Liver (tissue), 9 donors: ENCODE data around the gene PKHD1. TPM values are rescaled to one million over a fixed set of nuclear protein-coding genes. Genes with fewer than 3 reads are reported as not detected.

Source experiments
- DNase-seq: peaks from one replicate; pipeline ENCODE4 v3.0.0-alpha.2; 2017; ENCODE audit warnings: low spot score
- H3K27ac ChIP-seq, 2 donors: one replicate each; pipeline ENCODE4 v1.7.0; 2013; ENCODE audit warnings: inconsistent platforms in 2 of 2, low read length in 2 of 2, control low read depth in 1 of 2, low read depth in 1 of 2, mild to moderate bottlenecking in 1 of 2
- H3K27me3 ChIP-seq, 4 donors: one replicate each; pipeline versions ENCODE4 v1.6.1 to v1.7.0; 2013; ENCODE audit warnings: low read length in 3 of 4, inconsistent platforms in 1 of 4, mild to moderate bottlenecking in 1 of 4, moderate library complexity in 1 of 4; ENCODE audit not compliant: control insufficient read depth in 4 of 4, insufficient read depth in 4 of 4
- H3K36me3 ChIP-seq, 4 donors: one replicate each; pipeline versions ENCODE4 v1.6.1 to v1.7.0; 2013; ENCODE audit warnings: low read length in 3 of 4, mild to moderate bottlenecking in 3 of 4, low read depth in 1 of 4, moderate library complexity in 1 of 4; ENCODE audit not compliant: control insufficient read depth in 4 of 4, insufficient read depth in 3 of 4
- H3K4me1 ChIP-seq, 4 donors: one replicate each; pipeline versions ENCODE4 v1.6.1 to v1.7.0; 2013; ENCODE audit warnings: low read length in 3 of 4, mild to moderate bottlenecking in 3 of 4, moderate library complexity in 1 of 4; ENCODE audit not compliant: control insufficient read depth in 4 of 4, insufficient read depth in 4 of 4
- H3K4me3 ChIP-seq, 3 donors: one replicate each; pipeline versions ENCODE4 v1.6.1 to v1.7.0; 2013; ENCODE audit warnings: low read length in 3 of 3, control low read depth in 1 of 3, low read depth in 1 of 3, mild to moderate bottlenecking in 1 of 3
- H3K9ac ChIP-seq, 2 donors: one replicate each; pipeline ENCODE4 v1.7.0; 2013; ENCODE audit warnings: low read length in 2 of 2, mild to moderate bottlenecking in 2 of 2, moderate library complexity in 2 of 2, control low read depth in 1 of 2, low read depth in 1 of 2
- H3K9me3 ChIP-seq, 4 donors: one replicate each; pipeline versions ENCODE4 v1.6.1 to v1.7.0; 2013; ENCODE audit warnings: low read length in 3 of 4; ENCODE audit not compliant: control insufficient read depth in 4 of 4
- EGR1 ChIP-seq, 2 donors: IDR thresholded peaks; 2 replicates each; pipeline ENCODE4 v1.6.1; 2016 to 2018; ENCODE audit warnings: antibody characterized with exemption in 2 of 2, low read depth in 2 of 2
- FOXA1 ChIP-seq: IDR thresholded peaks from 2 replicates; pipeline ENCODE4 v1.6.1; 2016; ENCODE audit warnings: antibody characterized with exemption
- FOXA2 ChIP-seq: IDR thresholded peaks from 2 replicates; pipeline ENCODE4 v1.6.1; 2016; ENCODE audit warnings: antibody characterized with exemption
- GABPA ChIP-seq, 2 donors: IDR thresholded peaks in 1 of 2; conservative IDR thresholded peaks in 1 of 2; 2 replicates each; pipeline ENCODE4 v1.6.1; 2016; ENCODE audit warnings: antibody characterized with exemption in 2 of 2, mild to moderate bottlenecking in 1 of 2, moderate library complexity in 1 of 2
- HNF4A ChIP-seq, 2 donors: conservative IDR thresholded peaks; 2 replicates each; pipeline ENCODE4 v1.6.1; 2016; ENCODE audit warnings: antibody characterized with exemption in 2 of 2, mild to moderate bottlenecking in 2 of 2
- HNF4G ChIP-seq: IDR thresholded peaks from 2 replicates; pipeline ENCODE4 v1.6.1; 2016; ENCODE audit warnings: antibody characterized with exemption
- JUND ChIP-seq, 2 donors: IDR thresholded peaks; 2 replicates each; pipeline ENCODE4 v1.6.1; 2016; ENCODE audit warnings: antibody characterized with exemption in 2 of 2
- NR2F2 ChIP-seq: IDR thresholded peaks from 2 replicates; pipeline ENCODE4 v1.6.1; 2016; ENCODE audit warnings: antibody characterized with exemption
- RXRA ChIP-seq, 2 donors: IDR thresholded peaks; 2 replicates each; pipeline ENCODE4 v1.6.1; 2017 to 2018; ENCODE audit warnings: antibody characterized with exemption in 2 of 2, mild to moderate bottlenecking in 1 of 2
- SP1 ChIP-seq: IDR thresholded peaks from 2 replicates; pipeline ENCODE4 v1.6.1; 2018; ENCODE audit warnings: antibody characterized with exemption, mild to moderate bottlenecking
- TAF1 ChIP-seq: conservative IDR thresholded peaks from 2 replicates; pipeline ENCODE4 v1.6.1; 2016; ENCODE audit warnings: antibody characterized with exemption, mild to moderate bottlenecking
- YY1 ChIP-seq: IDR thresholded peaks from 2 replicates; pipeline ENCODE4 v1.6.1; 2016; ENCODE audit warnings: antibody characterized with exemption, mild to moderate bottlenecking
- WGBS: extraction: QIAGEN DNeasy Blood & Tissue Kit; methylation state at CpG from one replicate; pipeline ENCODE4 v1.1.7; 2013; 5-methylcytosine and 5-hydroxymethylcytosine counted together
- polyA plus RNA-seq, 2 donors: library from polyadenylated mRNA; stranded (reverse) in 1 of 2; unstranded in 1 of 2; fragments of 200-250 nt in 1 of 2; fragments of >200 nt in 1 of 2; fragmentation: Nextera tagmentation in 1 of 2; extraction: Ambion mirVana in 1 of 2; gene quantifications; one replicate each; pipeline versions ENCODE4 v1.2.1 to v1.2.3, GENCODE V29; 2013 to 2015
- total RNA-seq, 2 donors: library from RNA; depleted of rRNA; stranded (reverse); fragments of >200 nt; gene quantifications; one replicate each; pipeline ENCODE4 v1.2.3, GENCODE V29; 2014
- TF ChIP-seq, protein P1 (sequence below): IDR thresholded peaks from 2 replicates; pipeline ENCODE4 v1.6.1; 2016; ENCODE audit warnings: antibody characterized with exemption, mild to moderate bottlenecking
- TF ChIP-seq, protein P2 (sequence below): IDR thresholded peaks from 2 replicates; pipeline ENCODE4 v1.6.1; 2016; ENCODE audit warnings: antibody characterized with exemption
- TF ChIP-seq, protein P3 (sequence below): fragments of 150-350 bp; IDR thresholded peaks from 2 replicates; pipeline ENCODE4 v1.5.1; 2017; ENCODE audit warnings: improper control_type of control experiment, low read depth, low read length; ENCODE audit not compliant: missing input control
- TF ChIP-seq, protein P4 (sequence below): IDR thresholded peaks from 2 replicates; pipeline ENCODE4 v1.6.1; 2016; ENCODE audit warnings: antibody characterized with exemption
- donor health status: healthy.
- donor health status: healthy.
- donor health status: healthy.
- donor health status: healthy.
- donor health status: healthy.

Gene PKHD1
- total and polyA plus RNA-seq, 4 donors: 0.45 to 10.6 (median 3.2) TPM

DNA sequence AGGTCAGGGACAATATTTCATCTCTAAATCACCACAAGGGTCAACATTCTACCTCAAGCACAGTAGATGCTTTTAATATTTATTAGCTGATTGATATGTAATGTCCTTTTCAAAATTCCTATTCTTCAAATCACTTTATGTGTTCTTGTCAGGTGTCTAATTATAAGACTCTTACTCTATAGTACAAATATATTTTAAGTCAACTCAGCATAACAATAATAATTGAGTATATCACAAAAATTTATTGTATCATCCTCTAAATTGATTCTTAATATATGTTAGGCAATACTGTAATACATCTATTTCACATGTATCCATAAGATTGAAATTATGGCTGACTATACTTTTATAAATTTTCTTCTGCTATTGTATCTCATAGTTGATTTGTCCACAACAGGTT, 423.9 kb downstream of the PKHD1 start:
- no peak overlapping the region for H3K27ac ChIP-seq
- H3K4me1 ChIP-seq: no peaks in the 10 kb centered on the region
- TF ChIP-seq YY1 (no peak), GABPA (IDR thresholded peaks at IDR 0.05 in 1 of 2, conservative IDR thresholded peaks at IDR 0.05 in 1 of 2) (no peak), NR2F2 (no peak), SP1 (no peak), HNF4G (no peak), TAF1 (no peak), HNF4A (conservative IDR thresholded peaks at IDR 0.05) (no peak), FOXA1 (no peak), FOXA2 (no peak), JUND (IDR thresholded peaks at IDR 0.05) (no peak)
- TF ChIP-seq, protein P1, sequence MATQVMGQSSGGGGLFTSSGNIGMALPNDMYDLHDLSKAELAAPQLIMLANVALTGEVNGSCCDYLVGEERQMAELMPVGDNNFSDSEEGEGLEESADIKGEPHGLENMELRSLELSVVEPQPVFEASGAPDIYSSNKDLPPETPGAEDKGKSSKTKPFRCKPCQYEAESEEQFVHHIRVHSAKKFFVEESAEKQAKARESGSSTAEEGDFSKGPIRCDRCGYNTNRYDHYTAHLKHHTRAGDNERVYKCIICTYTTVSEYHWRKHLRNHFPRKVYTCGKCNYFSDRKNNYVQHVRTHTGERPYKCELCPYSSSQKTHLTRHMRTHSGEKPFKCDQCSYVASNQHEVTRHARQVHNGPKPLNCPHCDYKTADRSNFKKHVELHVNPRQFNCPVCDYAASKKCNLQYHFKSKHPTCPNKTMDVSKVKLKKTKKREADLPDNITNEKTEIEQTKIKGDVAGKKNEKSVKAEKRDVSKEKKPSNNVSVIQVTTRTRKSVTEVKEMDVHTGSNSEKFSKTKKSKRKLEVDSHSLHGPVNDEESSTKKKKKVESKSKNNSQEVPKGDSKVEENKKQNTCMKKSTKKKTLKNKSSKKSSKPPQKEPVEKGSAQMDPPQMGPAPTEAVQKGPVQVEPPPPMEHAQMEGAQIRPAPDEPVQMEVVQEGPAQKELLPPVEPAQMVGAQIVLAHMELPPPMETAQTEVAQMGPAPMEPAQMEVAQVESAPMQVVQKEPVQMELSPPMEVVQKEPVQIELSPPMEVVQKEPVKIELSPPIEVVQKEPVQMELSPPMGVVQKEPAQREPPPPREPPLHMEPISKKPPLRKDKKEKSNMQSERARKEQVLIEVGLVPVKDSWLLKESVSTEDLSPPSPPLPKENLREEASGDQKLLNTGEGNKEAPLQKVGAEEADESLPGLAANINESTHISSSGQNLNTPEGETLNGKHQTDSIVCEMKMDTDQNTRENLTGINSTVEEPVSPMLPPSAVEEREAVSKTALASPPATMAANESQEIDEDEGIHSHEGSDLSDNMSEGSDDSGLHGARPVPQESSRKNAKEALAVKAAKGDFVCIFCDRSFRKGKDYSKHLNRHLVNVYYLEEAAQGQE: no peak
- TF ChIP-seq, protein P2, sequence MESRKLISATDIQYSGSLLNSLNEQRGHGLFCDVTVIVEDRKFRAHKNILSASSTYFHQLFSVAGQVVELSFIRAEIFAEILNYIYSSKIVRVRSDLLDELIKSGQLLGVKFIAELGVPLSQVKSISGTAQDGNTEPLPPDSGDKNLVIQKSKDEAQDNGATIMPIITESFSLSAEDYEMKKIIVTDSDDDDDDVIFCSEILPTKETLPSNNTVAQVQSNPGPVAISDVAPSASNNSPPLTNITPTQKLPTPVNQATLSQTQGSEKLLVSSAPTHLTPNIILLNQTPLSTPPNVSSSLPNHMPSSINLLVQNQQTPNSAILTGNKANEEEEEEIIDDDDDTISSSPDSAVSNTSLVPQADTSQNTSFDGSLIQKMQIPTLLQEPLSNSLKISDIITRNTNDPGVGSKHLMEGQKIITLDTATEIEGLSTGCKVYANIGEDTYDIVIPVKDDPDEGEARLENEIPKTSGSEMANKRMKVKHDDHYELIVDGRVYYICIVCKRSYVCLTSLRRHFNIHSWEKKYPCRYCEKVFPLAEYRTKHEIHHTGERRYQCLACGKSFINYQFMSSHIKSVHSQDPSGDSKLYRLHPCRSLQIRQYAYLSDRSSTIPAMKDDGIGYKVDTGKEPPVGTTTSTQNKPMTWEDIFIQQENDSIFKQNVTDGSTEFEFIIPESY: no peak
- TF ChIP-seq, protein P3, sequence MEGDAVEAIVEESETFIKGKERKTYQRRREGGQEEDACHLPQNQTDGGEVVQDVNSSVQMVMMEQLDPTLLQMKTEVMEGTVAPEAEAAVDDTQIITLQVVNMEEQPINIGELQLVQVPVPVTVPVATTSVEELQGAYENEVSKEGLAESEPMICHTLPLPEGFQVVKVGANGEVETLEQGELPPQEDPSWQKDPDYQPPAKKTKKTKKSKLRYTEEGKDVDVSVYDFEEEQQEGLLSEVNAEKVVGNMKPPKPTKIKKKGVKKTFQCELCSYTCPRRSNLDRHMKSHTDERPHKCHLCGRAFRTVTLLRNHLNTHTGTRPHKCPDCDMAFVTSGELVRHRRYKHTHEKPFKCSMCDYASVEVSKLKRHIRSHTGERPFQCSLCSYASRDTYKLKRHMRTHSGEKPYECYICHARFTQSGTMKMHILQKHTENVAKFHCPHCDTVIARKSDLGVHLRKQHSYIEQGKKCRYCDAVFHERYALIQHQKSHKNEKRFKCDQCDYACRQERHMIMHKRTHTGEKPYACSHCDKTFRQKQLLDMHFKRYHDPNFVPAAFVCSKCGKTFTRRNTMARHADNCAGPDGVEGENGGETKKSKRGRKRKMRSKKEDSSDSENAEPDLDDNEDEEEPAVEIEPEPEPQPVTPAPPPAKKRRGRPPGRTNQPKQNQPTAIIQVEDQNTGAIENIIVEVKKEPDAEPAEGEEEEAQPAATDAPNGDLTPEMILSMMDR: no peak

DNA sequence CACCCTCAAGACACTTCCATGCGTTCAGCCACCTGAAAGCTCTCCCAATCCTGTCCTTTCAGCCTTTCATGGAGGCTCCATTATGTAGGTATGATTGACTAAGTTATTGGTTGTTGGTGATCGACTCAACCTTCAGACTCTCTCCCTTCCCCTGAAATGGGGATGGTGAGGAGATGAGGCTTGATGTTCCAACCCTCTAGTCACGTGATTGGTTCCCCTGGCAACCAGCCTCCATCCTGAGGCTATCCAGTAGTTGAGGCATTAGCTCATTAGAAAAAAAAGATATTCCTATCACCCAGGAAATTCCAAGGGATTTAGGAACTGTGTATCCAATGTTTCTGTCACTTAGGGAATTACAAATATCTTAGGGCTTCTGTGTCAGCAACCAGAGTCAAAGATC, 426.6 kb downstream of the PKHD1 start:
- Histone ChIP-seq H3K4me3 (no peak overlapping the region), H3K9ac (no peak overlapping the region), H3K36me3 (no peaks in the 10 kb centered on the region), H3K4me1 (no peaks in the 10 kb centered on the region), H3K9me3 (no peaks in the 10 kb centered on the region), H3K27ac (no peak overlapping the region), H3K27me3 (no peaks in the 10 kb centered on the region)
- DNase-seq: no peak
- WGBS: 87% methylated on average over 3 of the region's 3 CpGs
- TF ChIP-seq, protein P2: no peak
- TF ChIP-seq, protein P3: no peak
- TF ChIP-seq FOXA2: no peak
- TF ChIP-seq FOXA1: no peak
- no peak for TF ChIP-seq TAF1
- TF ChIP-seq, protein P1: no peak
- no peak for TF ChIP-seq HNF4G
- no peak for TF ChIP-seq RXRA (IDR thresholded peaks at IDR 0.05)
- TF ChIP-seq GABPA (IDR thresholded peaks at IDR 0.05 in 1 of 2, conservative IDR thresholded peaks at IDR 0.05 in 1 of 2): no peak
- no peak for TF ChIP-seq YY1
- TF ChIP-seq, protein P4, sequence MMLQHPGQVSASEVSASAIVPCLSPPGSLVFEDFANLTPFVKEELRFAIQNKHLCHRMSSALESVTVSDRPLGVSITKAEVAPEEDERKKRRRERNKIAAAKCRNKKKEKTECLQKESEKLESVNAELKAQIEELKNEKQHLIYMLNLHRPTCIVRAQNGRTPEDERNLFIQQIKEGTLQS: no peak
- no peak for TF ChIP-seq EGR1 (IDR thresholded peaks at IDR 0.05; ENCODE audit: low read depth in 2 of 2)

More for the DNA sequence above, 423.9 kb downstream of the PKHD1 start:
- H3K27me3 ChIP-seq: no peaks in the 10 kb centered on the region
- no peak for DNase-seq
- no peak overlapping the region for H3K9ac ChIP-seq
- H3K9me3 ChIP-seq: no peaks in the 10 kb centered on the region
- no peak overlapping the region for H3K4me3 ChIP-seq
- no peaks in the 10 kb centered on the region for H3K36me3 ChIP-seq
